Activated CD8-positive, alpha-beta memory T cell treated with anti-CD3 and anti-CD28 coated beads for 24 hours (primary cell): Measurements from ENCODE around the gene DNASE2B.
"Not testable (repeated sequence)": the region's sequence is repeated elsewhere in the genome, so short reads cannot be mapped to it uniquely, and the experiment has no call there.

Experiments used
- DNase-seq: peaks from one replicate; pipeline ENCODE4 v3.0.0-alpha.2; 2020

The DNASE2B gene

DNA sequence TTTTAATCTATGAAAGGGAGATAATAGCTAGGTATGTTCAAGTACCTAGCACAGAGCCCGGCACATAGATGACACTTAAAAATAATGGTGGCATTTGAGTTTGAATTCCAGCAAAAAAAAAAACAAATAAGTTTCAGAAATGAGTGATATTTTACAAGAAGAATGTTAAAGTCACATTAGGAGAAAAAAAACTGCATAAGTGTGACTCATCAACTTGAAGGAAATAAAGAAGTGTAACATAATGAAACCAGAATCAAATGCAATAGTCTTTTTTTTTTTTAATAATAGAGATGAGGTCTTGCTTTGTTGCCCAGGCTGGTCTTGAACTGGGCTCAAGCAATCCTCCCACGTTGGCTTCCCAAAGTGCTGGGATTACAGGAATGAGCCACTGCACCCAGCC, 17.1 kb downstream of the DNASE2B start:
- DNase-seq: no peak

DNA sequence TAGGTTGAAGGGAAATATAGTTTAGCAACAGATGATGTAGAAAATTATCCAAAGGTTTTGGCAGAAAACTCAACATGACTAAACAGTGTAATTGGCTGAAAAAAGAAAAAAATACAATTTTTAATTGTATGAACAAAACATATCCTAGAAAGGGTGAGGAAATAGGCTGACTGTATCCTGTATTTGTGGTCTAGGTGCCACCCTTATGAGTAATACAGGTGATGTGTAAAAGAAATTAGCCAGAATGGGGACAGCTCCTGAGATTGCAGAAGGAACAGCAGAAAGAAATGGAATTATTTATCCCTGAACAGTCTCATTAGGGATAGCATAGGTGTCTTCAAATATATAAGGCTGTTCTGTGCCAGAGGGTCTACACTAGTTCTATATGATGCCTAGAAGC, 24.6 kb downstream of the DNASE2B start:
- DNase-seq: no peak

DNA sequence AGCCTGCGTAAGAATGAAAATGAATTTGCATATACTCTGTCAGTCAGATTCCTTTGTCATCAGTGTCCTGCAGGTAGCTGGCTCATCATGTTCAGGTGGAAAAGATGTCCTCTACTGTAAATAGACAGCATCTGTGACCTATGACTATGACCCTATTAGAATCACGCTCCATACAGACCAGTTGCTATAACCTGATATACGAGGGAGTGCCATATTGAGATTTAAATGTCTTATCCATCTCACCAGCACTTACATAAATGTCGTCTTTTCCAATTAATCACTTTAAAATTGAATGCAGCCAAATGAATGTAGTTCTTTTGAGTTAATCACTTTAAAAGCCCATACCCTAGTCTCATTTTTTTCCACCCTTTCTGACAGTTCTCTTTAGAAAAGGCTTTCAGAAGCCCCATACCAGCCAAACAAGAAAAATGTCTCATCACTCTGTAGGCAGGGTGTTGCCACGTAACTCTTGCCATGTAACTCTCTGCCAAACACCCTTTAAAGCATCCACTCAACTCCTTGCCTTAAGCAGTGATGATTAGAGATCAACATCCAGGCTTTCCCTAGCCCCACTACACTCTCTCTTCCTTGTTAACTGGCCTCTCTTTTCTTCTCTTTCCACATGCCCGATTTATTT, 26.3 kb downstream of the DNASE2B start:
- DNase-seq: no peak

DNA sequence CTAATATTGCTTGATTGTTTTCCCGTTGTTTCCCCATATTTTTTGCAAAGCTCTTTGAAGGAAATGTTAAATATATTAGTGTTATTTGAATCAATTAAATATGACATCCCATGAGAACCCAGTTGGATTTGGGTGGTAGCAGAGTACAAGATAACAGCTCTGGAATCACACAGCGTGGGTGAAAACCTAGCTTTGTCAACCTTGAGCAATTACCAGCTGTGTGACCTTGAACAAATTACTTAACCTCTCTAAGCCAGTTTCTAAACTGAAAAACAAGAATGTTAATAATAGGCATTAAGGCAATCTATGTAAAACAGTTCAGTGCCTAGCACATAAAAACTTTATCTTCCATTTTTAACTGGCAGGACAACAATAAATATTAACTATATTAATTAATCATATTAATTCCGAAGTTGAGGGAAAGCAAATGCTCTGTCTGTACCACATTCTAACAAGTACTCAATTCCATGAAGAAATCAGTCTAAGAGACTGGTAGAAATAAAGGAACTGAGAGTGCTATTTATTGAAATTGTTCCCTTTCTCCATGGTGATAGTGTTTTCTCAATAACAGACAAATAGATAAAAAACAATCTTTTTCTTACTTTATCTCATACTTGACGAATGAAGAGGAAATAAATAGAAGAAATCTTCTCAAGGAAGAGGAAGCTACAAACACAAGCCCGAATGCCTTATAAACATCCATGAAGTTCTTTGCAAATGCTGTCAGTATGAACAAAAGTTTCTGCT, 27.0 kb downstream of the DNASE2B start:
- DNase-seq: no peak

DNA sequence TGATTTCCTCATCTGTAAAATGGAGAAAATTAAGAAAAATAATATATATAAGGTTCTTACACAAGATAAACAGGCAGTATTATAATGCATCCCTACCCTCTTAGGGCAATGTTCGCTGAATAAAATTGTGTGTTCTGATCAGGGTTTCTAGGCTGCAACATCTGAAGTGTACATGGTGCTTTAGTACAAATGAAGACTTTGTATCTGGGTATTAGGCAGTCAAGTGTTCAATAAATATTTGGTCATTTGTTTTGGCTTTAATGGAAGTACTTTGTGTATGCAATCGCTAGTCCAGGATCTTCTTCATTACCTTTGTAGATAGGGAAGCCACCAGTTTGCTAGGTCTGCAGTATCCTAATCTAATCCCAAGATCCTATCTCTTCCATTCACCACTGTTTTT, 28.1 kb downstream of the DNASE2B start:
- no peak for DNase-seq

DNA sequence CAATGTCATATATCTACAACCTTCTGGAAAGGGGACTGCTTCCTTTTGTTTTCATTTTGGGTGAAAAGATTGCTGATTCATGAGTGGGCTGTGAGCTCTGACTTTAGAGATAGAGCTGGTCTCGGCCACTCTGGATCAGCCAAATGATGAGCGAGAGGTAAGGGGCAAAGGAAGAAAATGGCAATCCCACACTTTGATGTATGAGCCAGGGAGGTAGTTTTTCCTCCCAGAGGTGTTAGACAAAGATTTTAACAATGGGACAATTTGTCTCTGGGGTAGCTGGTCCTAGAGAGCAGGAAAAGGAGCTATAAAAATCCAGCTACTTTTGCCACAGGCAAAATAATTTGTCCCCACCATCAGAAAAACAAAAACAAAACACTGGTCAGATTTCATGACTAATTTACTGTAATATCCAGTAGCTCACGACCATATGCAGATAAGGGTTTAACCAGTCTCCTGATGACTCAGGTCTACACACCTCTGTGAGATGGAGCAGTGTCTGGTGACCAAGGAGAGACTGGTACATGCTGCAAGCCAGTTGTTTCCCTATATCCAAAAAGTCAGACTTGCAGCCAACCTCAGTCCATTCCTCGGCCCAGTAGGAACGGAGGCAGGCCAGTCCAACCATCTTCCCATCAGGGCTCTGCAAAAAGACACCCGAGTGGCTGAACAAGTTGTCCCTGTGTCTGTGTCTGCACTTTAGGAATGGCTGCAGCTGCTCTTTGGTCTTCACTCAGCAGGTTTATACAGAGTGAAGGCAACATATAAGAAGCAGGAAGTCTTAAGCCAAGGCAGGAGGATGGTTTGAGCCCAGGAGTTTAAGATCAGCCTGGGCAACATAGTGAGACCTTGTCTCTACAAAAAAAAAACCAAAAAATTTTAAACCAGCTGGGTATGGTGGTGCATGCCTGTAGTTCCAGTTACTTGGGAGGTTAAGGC, 29.2 kb downstream of the DNASE2B start:
- DNase-seq: no peak

DNA sequence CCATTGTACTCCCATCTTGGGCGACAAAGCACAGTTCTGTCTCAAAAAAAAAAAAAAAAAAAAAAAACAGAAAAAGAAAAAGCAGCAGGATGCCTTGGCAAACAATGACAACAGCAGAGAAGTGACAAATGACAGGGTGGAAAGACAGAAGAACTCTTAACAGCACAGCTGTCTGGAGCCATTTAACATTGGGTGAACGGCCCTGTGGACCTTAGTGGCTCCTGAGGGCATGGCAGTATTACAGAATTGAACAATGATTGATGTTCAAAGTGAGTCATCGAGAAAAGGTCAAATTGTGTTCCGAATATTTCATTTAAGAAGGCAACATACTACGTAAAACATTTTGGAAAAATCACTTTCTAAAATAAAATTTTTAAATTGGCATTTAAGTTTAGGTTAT, 30.0 kb downstream of the DNASE2B start:
- DNase-seq: no peak

DNA sequence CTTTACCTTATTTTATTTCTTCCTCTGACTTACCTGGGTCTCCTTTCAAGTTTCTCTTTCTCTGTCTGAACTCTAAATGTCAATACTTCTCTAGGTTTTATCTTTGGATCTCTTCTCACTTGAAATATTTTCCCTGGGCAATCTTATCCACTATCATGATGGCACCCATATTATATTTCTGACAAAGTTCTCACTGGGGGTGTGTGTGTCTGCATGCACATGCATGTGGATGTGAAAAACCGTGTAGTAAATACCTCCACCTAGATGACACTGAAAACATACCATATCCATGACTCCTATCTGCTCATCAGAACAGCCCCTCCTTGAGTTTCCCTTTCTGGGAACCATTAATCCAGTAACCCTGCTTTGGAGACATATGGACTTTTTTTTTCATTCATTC, 30.9 kb downstream of the DNASE2B start:
- no peak for DNase-seq

DNA sequence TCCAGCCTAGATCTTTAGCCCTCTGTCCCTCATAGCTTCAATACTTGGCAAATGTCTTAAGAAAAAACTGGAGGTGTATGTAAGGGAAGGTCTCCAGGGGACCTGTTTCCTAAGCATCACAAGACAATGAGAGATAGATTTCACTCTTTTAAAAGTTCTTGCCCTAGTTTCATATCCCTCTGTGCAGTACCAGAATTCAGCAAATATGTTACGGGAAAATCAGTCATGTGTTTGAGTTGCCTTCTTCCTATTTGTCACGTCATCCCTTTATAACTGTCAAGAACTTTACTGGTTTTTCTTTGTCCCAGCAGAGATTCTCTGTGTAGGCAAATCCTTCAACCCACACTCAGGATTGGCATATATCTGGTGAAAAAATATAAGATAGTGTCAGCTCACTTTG, 32.3 kb downstream of the DNASE2B start:
- DNase-seq: no peak

DNA sequence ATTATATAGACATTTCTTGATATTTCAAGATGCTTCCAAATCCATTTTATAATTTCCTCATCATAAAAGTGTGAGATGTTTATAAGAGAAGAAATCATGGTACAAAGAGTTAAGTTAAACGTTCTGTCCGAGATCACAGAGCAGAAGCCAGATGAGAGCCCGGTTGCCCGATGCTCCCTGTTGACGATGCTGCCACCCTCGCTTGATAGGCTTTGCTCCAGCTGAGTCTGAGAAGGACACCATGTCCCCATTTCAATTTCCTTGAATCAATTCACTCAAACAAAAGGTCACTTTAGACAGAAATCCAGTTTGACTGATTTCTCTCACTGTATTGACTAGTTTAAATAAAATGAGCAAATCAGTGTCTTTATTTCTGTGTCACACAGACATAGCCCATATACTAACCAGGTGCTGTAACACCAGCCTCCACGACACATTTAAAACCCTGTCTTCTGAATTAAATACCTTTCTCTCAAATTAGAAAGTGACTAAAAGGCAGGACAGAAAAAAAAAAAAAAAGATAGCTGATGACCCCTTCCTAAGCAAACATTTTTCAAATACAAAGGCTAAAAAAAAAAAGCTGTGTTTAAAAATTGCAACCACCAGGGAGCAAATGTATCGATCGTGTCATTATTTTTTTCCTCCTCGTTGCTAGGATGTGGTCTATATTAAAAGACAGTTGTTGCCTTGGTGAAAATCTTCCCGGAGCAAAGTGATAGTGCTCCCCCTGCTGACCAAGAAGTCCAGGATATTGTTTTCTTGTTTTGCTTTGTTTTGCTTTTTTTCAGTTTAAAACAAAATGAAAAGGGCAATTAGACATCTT, 35.2 kb downstream of the DNASE2B start:
- DNase-seq: no peak

DNA sequence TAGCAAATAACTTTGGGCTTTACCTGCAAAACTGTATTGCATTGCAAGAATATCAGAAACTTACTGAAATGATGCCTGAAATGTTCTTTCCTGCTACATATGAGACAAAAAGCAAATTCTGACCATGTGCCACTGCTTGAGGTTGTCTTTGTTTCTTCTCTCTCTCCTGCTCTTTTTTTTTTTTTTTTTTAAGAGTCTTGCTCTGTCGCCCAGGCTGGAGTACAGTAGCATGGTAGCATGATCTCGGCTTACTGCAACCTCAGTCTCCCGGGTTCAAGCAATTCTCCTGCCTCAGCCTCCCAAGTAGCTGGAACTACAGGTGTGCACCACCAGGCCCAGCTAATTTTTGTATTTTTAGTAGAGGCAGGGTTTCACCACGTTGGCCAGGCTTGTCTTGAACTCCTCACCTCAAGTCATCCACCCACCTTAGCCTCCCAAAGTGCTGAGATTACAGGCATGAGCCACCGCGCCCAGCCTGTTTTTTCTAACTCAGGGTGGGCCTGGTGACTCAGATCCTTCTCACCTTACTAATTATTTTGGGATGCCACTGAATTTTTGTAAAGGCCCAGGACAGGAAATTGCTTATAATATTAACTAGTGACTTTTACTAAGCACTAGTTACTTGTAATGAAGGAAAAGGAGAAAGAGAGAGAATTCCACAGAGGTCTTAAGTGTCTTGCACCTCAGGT, 35.9 kb downstream of the DNASE2B start:
- no peak for DNase-seq

DNA sequence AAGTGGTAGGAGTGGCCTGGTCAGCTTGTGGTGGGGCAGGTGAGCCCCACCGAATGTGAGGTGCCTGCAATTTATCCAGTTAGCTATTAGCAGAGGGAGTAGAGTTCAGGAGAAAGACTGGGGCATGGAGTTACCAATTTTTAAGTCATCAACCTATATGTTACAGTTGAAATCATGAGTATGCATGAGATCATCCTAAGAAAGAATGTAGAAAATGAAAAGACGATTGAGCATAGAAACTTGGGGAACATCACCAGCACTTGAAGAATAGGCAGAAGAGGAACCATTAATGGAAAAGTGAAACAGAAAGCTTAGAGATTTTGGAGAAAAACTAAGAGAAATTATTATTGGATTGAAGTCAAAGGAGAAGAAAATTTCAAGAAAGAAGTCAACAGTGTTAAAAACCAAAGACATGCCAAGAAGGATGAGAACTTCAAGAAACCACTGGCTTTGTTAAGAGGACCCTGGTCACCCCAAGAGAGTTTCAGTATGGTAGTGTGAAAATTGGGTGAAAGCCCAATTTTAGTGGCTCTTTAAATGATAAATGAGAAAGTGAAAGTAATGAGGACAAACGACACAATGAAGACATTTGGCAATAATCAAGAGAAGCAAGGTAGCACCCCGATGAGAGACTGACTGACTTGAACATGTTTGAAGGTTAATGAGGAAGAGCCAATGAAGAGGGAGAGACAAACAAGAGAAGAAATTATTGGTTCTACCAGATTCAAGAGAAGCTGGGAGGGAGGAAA, 36.7 kb downstream of the DNASE2B start:
- no peak for DNase-seq

DNA sequence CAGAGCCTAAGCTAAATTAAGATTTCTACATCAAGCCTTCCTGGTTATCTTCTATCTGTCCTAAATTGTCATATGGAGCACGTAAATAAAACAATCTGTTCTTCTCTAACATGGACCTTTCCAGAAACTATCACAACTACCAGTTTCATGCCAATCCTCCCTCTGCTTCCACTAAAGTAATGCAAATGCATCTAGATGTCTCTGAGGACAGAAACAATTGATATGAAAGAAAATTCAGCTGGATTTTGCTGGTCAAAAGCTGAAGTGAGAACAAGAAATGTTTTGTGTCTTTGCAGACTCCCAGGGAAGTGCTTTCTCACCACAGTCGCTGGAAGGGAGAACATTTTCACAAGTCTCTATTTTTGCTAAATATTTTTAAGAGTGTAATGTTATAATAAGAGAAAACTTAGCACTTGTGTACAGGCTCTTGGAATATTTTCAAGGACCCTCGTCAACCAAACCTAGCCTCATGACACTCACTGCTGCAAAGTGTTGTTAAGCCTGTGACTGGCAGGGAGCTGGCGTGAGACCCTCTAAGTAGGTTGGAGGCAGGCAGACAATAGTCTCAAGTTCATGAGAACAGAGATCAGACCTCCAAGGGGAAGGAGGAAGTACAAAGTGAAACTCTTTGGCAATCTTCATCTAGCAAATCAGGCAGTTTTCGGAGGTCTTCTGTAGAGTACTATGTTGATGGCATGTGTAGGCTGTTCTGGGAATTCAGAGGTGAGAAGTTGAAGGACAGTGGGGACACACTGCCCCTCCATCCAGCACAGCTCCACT, 38.8 kb downstream of the DNASE2B start:
- DNase-seq: peak; percentile 58

DNA sequence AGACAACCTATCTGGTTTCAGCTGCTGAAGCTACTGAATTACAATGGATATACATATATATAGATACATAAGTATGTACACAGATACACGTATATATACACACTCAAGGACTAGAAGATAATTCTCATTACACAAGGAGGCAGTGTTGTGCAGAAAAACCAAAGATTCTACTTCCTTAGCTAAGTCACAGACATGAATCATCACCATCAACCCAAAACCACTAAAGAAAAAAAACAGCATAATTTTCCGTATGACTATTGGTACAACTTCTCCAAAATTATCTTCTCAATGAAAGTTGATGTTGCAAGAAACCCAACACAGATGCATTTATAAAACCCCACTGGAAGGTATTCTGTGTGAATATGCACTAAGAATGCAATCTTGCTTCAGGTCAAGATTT, 44.0 kb downstream of the DNASE2B start:
- no peak for DNase-seq

DNA sequence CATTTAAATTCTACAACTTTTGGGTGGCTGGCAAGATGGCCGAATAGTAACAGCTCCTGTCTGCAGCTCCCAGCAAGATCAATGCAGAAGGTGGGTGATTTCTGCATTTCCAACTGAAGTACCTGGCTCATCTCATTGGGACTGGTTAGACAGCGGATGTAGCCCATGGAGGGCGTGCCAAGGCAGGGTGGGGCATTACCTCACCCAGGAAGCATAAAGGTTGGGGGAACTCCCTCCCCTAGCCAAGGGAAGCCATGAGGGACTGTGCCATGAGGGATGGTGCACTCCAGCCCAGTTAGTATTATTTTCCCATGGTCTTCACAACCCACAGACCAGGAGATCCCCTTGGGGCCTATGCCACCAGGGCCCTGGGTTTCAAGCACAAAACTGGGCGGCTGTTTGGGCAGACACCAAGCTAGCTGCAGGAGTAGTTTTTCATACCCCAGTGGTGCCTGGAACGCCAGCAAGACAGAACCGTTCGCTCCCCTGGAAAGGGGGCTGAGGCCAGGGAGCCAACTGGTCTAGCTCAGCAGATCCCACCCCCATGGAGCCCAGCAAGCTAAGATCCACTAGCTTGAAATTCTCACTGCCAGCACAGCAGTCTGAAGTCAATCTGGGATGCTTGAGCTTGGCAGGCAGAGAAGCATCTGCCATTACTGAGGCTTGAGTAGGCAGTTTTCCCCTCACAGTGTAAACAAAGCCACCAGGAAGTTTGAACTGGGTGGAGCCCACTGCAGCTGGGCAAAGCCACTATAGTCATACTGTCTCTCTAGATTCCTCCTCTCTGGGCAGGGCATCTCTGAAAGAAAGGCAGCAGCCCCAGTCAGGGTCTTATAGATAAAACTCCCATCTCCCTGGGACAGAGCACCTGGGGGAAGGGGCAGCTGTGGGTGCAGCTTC, 44.7 kb downstream of the DNASE2B start:
- DNase-seq: peak; percentile 64

DNA sequence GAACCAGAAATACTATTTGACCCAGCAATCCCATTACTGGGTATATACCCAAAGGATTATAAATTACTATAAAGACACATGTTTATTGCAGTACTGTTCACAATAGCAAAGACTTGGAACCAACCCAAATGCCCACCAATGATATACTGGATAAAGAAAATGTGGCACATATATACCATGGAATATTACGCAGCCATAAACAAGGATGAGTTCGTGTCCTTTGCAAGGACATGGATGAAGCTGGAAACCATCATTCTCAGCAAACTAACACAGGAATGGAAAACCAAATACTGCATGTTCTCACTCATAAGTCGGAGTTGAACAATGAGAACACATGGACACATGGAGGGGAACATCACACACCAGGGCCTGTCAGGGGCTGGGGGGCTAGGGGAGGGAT, 50.4 kb downstream of the DNASE2B start:
- not testable (repeated sequence) for DNase-seq

DNA sequence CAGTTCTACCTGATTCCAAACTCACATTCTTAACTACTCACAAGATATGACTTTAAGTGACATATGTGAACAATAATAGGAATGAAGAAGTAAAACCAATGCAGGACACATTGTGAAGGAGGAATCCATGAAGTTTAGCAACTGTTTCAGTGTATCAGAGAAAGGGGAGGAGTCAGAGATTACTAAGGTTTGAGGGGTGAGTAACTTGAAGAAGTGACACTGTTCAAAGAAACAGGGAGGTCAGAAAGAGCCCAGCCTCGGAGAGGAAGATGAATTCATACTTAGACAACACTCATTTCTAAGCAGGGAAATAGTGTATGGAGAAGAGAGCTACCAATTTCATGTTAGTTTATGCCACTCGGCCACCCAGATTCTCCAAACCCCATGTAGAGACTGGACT, 52.6 kb downstream of the DNASE2B start:
- no peak for DNase-seq

DNA sequence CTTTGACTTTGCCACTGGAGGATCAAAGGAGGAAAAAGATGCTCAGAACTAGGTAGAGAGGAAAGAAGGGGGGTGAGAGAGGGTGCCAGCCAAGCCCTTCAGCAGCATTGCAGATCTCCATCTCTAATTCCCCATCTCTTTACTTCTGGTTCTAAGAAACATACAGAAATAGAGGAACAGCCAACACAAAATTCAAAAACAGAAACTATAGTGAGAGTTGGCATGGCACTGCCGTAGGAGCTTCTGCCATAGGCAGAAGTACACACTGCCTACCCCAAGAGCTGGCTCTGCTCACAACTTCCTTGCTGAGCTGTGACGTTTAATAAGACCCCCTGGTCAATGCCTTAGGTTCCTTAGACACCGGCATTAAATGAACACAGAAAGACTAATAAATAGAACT, 54.2 kb downstream of the DNASE2B start:
- no peak for DNase-seq

DNA sequence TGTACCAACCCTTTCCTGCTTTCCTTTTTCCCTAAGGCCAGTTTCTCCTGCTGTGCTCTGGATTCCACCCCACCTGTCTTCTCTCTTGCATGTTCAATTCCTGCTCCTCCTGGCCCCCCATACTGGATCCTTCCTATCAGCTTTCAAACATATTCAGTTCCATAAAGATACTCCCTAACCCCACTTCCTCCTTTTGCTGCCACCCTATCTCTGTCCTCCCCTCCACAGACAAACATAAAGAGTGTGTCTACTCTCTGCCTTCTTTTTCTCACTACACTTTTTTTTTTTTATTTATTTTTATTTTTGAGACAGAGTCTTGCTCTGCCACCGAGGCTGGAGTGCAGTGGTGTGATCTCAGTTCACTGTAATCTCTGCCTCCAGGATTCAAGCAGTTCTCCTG, 63.8 kb downstream of the DNASE2B start:
- no peak for DNase-seq
